Mammary epithelial cell (primary cell): ENCODE data around the gene EIF3L.

ENCODE experiments used
- EZH2 ChIP-seq: IDR thresholded peaks from 2 replicates; pipeline ENCODE4 v1.6.1; 2012; ENCODE audit warnings: low read length, inconsistent platforms, borderline replicate concordance
- TF ChIP-seq, protein P1 (sequence below), 2 donors: IDR thresholded peaks in 1 of 2; conservative IDR thresholded peaks in 1 of 2; 2 replicates each; pipeline ENCODE4 v1.5.1; 2011 to 2012; ENCODE audit warnings: inconsistent platforms in 2 of 2, low read length in 2 of 2, mild to moderate bottlenecking in 2 of 2, control low read depth in 1 of 2, low read depth in 1 of 2; ENCODE audit not compliant: insufficient read depth in 1 of 2; ENCODE audit errors: extremely low read depth in 1 of 2

DNA sequence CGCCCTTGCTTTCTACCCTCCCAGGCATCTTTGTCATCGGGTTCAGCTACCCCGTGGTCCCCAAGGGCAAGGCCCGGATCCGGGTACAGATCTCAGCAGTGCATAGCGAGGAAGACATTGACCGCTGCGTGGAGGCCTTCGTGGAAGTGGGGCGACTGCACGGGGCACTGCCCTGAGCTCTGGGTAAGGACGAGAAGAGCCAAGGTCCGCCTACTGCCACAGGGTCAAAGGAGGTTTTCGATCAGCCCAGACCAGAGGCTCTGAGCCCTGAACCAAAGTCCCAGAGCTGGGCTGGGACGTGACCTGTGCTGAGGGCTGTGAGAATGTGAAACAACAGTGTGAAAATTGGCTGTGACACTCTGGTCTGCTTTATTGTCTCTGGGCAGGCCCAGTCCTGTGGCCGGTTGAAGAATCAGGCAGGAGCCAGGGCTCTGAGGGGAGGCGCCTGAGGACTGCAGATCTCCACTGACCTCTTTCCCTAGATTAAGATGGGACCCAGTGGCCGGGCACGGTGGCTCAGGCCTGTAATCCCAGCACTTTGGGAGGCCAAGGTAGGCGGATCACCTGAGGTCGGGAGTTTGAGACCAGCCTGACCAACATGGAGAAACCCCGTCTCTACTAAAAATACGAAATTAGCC is 32.6 kb upstream of the EIF3L start:
- TF ChIP-seq, protein P1, sequence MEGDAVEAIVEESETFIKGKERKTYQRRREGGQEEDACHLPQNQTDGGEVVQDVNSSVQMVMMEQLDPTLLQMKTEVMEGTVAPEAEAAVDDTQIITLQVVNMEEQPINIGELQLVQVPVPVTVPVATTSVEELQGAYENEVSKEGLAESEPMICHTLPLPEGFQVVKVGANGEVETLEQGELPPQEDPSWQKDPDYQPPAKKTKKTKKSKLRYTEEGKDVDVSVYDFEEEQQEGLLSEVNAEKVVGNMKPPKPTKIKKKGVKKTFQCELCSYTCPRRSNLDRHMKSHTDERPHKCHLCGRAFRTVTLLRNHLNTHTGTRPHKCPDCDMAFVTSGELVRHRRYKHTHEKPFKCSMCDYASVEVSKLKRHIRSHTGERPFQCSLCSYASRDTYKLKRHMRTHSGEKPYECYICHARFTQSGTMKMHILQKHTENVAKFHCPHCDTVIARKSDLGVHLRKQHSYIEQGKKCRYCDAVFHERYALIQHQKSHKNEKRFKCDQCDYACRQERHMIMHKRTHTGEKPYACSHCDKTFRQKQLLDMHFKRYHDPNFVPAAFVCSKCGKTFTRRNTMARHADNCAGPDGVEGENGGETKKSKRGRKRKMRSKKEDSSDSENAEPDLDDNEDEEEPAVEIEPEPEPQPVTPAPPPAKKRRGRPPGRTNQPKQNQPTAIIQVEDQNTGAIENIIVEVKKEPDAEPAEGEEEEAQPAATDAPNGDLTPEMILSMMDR (conservative IDR thresholded peaks at IDR 0.05 in 1 of 2, IDR thresholded peaks at IDR 0.05 in 1 of 2; ENCODE audit: extremely low read depth in 1 of 2, insufficient read depth in 1 of 2, low read depth in 1 of 2, low read length in 2 of 2), result no peak
- TF ChIP-seq EZH2, result no peak
